ENCODE results near the gene SLC6A6.

DNA sequence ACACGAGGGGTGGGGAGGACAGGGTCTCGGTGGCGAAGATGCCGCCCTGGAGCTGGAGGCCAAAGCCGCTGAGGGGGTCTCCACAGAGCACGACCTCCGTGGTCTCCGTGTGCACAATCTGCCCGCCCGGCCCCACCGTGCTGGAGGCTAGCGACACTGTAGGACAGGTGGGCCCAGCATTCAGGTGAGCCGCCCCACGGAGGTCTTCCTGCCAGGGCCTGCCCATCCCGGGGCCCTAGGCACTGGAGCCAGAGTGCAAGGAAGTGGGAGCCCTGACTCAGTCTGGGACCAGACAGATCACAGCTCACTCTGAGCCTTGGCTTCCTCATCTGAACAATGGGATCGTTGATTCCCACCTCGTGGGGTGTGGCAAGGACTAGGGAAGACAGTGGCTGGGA lies 111.9 kb downstream of the SLC6A6 start:
- TF ChIP-seq, protein P1, sequence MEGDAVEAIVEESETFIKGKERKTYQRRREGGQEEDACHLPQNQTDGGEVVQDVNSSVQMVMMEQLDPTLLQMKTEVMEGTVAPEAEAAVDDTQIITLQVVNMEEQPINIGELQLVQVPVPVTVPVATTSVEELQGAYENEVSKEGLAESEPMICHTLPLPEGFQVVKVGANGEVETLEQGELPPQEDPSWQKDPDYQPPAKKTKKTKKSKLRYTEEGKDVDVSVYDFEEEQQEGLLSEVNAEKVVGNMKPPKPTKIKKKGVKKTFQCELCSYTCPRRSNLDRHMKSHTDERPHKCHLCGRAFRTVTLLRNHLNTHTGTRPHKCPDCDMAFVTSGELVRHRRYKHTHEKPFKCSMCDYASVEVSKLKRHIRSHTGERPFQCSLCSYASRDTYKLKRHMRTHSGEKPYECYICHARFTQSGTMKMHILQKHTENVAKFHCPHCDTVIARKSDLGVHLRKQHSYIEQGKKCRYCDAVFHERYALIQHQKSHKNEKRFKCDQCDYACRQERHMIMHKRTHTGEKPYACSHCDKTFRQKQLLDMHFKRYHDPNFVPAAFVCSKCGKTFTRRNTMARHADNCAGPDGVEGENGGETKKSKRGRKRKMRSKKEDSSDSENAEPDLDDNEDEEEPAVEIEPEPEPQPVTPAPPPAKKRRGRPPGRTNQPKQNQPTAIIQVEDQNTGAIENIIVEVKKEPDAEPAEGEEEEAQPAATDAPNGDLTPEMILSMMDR (IDR thresholded peaks at IDR 0.05), result no peak
- TF ChIP-seq POLR2AphosphoS5 (IDR thresholded peaks at IDR 0.05), result no peak
